A549 (cell line): Measurements from ENCODE around the gene KCNK16.

Source experiments
- CEBPB ChIP-seq, 2 experiments: fragments of >200 bp in 1 of 2; sonication (Bioruptor Twin) in 1 of 2; formaldehyde crosslinking in 1 of 2; IDR thresholded peaks; 2 replicates each; pipeline ENCODE4 v1.6.1; 2012 to 2016
- CTCF ChIP-seq: fragments of >200 bp; sonication (Bioruptor Twin); formaldehyde crosslinking; IDR thresholded peaks from 3 replicates; pipeline ENCODE4 v1.5.1; 2016
- E2F6 ChIP-seq: IDR thresholded peaks from 2 replicates; pipeline ENCODE4 v1.6.1; 2012; ENCODE audit warnings: low read depth, borderline replicate concordance
- ELK1 ChIP-seq: fragments of 150-350 bp; IDR thresholded peaks from 2 replicates; pipeline ENCODE4 v1.6.1; 2014; ENCODE audit warnings: low read depth, mild to moderate bottlenecking, low read length
- EP300 ChIP-seq, 2 experiments: fragments of >200 bp; sonication (Bioruptor Twin); formaldehyde crosslinking; IDR thresholded peaks; 2 replicates in 1 of 2; 3 replicates in 1 of 2; pipeline ENCODE4 v1.6.1; 2016 to 2017
- HOXA7 ChIP-seq: fragments of 250-450 bp; sonication (Bioruptor Pico); IDR thresholded peaks from 2 replicates; pipeline ENCODE4 v1.5.0; 2020; ENCODE audit warnings: mild to moderate bottlenecking, moderate library complexity
- KDM1A ChIP-seq: fragments of 200-600 bp; sonication (generic); IDR thresholded peaks from 2 replicates; pipeline ENCODE4 v1.6.1; 2016; ENCODE audit warnings: low read depth, mild to moderate bottlenecking
- NPAS2 ChIP-seq: fragments of 250-450 bp; sonication (Bioruptor Pico); IDR thresholded peaks from 2 replicates; pipeline ENCODE4 v1.8.0; 2022; ENCODE audit warnings: mild to moderate bottlenecking, moderate library complexity, borderline replicate concordance
- POLR2A ChIP-seq: IDR thresholded peaks from 2 replicates; pipeline ENCODE4 v1.6.1; 2012; ENCODE audit warnings: mild to moderate bottlenecking, low read length
- POLR2AphosphoS2 ChIP-seq: conservative IDR thresholded peaks from 2 replicates; pipeline ENCODE4 v1.6.1; 2012; ENCODE audit warnings: low read length, improper control_type of control experiment, inconsistent platforms
- SREBF2 ChIP-seq: fragments of 450-650 bp; IDR thresholded peaks from 2 replicates; pipeline ENCODE4 v1.6.1; 2014; ENCODE audit warnings: mild to moderate bottlenecking, moderate library complexity
- ZNF302 ChIP-seq: fragments of 250-450 bp; sonication (Bioruptor Pico); IDR thresholded peaks from 2 replicates; pipeline ENCODE4 v1.9.0; 2021; ENCODE audit warnings: inconsistent platforms, mild to moderate bottlenecking, moderate library complexity

- TF ChIP-seq CTCF (no peak), E2F6 (no peak), HOXA7 (CRISPR knock-in tag) (no peak), NPAS2 (CRISPR knock-in tag) (no peak), ELK1 (no peak), POLR2A (no peak), EP300 (IDR thresholded peaks at IDR 0.05) (no peak), CEBPB (IDR thresholded peaks at IDR 0.05) (no peak), SREBF2 (no peak), KDM1A (no peak), POLR2AphosphoS2 (no peak), ZNF302 (CRISPR knock-in tag) (no peak)
These were observed 43.0 kb downstream of the KCNK16 start for GRCh38 chr6:39279539-39279938.
